GM21717 (cell line): ENCODE data around the gene GIMAP2.
"Not testable (repeated sequence)": the region's sequence is repeated elsewhere in the genome, so short reads cannot be mapped to it uniquely, and the experiment has no call there.

Experiments
- ATAC-seq: cut with Tn5 transposase; IDR thresholded peaks from one replicate; pipeline ENCODE4 v1.9.1; 2021; ENCODE audit warnings: mild to moderate bottlenecking, moderate library complexity; ENCODE audit not compliant: unreplicated experiment

Gene GIMAP2

DNA sequence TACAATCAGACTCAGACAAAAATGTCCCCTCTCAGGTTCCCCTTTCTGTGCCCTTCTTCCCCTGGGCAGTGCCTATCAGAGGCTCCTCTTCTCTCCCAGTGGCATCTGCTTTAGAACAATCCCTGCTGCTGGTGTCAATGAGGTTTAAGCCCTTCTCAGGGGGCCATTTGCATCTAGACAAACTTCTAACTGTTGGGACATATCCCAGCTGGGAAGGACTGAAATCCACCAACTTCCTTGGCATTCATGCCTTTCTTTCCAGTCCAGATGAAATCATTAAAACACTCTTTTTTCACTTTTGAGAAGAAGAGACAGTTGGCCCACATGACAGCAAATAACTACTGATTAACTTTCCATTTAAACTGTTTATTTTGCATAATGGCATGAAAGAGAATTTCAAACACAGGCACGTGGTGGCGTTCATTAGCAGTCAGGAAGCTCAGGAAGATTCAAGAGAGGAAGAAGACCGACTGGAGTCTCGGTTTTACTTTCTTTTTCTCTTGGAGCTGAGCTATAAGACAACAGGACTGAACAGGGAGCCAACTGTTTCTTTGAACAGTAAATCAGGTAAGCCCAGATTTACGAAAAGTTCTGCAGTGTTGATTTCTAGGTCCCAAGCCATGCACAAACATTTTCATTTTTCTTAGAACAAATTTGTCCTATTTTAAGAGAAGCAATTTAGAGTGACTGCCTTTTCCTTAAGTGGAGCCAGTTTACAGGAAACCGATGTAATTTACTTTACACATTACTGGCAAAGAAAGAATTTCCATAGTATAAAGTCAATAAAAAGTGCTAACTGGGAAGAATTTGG lies at the start of gene GIMAP2:
TSS of gene GIMAP2 (plus strand) at position 488 of the 811 bp plus-strand sequence. CDS start 1,354 bp downstream, outside the sequence.
- peak; percentile 98 for ATAC-seq

DNA sequence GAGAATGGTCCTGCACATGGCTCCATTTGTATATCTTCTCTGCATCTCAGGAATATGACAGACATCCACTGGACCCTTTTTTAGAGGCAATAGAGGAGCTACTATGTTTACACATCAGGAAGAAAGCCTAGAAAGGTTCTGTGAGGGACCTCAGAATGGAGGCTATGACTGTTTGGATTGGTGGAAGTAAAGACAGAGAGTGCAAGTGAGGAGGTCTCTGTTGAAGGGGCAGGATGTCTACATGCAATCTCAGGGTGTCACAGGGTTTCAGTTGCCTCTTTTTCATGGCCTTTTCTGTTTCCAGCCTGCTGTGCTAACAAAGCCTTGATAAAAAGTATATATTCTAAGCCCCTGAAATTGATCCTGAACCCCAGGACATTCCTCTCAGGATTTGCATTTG lies 43.7 kb upstream of the GIMAP2 start:
- no peak for ATAC-seq

DNA sequence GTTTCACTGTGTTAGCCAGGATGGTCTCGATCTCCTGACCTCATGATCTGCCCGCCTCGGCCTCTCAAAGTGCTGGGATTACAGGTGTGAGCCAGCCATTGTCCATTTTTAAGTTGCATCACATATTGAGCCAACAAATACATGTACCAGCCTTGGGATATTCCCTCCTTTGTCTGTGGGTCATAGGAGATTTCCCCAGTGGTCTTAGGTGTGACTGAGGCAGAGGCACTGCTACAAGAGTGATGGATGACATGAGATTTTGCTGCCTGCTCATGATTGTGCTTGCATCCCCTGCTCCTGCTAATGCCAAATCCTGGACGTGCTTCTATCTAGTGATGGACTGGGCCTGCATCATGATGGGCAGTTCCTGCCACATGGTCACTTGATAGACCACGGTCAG lies 42.6 kb upstream of the GIMAP2 start:
- ATAC-seq, result no peak

DNA sequence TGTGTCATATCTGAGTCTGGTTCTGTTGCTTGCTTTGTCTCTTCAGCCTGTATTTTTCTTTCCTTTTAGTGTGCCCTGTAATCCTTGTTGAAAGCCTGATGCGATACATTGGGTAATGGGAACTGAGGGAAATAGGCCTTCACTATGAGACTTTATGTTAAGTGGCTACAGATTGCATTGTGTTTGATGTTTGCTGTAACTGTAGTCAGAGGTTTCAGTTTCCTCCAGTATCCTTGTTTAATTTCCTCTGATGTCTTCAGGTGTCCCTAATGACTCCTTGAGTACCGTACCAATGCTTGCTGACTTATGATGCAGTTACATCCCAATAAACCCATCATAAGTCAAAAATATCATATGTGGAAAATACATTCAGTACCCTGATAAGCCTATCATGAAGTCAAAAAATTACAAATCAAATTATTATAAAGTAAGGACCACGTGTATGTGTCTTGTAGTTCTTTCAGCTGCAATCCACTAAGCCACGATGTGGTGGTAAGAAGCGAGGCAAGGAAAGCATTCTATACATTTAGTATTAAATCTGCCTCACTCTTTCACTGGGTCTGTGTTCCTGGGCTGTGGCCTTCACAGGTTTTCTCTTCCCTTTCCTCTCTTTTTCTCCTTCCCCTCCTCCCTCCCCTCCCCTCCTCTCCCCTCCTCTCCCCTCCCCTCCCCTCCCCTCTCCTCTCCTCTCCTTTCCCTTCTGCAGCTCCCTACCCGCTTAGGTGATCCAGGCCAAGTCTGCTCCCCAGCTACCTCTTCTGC lies 40.1 kb upstream of the GIMAP2 start:
- no peak for ATAC-seq

DNA sequence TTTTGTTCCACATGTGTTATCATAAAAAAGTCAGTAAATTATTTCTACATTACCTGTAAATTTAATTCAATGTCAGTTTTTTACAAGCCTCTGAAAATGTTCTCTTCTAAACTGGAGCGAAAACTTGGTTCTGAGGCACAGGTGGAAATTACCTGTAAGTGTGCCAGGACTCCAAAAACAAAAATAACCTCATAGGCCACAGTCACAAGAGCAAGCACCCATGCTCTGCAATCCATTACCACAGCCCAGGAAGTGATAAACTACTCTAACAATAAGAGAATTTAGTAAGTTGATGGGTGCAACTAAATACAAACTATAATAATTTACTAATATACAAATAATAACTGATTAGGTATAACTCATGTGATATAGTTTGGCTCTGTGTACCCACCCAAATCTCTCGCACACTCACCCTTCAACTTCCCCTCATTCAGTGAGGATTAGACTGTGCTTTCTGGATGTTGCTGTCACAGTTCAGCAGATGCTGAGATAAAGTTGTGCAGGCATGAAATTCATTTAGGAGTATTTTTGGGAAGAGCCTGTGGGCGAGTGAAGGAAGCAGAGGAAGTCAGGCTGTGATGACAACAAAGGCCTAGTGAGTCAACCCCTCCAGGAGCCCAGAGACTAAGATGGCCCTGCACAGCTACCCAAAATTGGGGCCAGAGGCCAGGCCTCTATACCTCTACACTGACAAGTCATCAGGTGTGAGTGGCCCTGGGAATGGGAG lies 37.0 kb upstream of the GIMAP2 start:
- ATAC-seq, result no peak

DNA sequence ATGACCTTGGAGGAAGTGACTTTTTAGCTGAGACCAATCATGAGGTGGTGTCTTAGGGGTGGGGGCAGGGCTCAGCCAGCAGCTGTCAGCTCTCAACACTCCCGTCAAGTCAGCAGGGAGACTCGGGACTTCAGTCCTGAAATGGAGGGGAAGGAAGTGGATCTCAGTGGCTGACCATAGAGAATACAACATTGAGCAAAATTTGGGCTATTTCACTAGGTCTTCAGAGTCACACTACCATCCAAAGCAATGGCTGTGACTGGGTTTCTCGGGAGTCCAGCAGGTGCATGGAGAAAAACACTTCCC lies 36.5 kb upstream of the GIMAP2 start:
- ATAC-seq, result no peak

DNA sequence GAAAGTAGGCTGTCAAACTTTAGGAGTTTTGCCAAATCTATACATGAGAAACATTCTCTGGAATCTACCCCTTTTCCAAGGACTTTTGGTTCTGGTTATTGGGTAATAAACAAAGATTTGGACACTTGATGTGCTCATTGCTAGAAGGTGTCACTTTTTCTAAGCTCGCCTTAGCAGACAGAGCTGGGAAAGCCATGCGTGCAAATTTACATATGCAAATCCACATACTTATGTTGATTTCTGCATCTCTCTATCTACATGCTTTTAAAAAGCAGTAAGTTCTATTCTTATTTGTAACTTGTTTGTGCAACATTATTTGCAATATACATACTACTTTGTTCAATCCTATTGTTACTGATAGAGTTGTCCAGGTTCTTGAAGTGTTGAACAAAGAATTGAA lies 30.8 kb upstream of the GIMAP2 start:
- ATAC-seq, result no peak

DNA sequence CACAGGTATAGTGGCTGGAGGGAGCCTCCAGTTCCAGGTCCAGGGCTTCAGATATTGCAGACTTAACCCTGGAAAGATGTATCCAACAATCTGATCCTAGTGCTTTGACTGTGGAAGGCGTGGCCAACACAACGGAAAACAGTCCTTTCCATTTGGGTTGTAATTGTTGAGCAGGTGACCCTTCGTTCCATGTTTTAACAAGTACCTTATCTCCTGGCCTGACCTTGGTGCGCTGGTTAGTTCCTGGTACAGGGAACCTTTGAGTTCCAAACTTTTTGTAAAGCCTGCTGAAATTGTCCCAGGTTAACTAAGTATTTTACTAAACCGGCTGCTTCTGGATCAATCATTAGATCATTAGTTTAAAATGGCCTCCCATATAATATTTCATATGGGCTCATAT lies 29.5 kb upstream of the GIMAP2 start:
- ATAC-seq, result no peak

DNA sequence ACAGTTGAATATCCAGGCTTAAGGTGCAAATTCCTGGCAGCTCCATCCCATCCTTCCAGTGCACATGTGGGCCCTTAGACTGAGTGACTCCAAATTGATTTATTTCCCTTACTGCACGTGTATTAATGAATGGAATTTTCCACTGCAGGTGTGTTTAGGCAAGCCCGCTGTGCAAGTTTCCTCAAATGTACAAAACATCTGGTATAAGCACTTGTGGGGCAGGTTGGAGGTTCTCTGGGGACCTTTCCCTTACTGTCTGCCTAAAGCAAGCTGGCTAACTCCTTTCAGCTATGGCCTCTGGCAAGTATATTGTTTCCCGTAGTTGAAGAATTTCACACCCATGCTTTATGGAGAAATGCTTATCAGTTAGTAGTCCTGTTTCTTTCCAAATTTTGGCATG lies 28.0 kb upstream of the GIMAP2 start:
- no peak for ATAC-seq

DNA sequence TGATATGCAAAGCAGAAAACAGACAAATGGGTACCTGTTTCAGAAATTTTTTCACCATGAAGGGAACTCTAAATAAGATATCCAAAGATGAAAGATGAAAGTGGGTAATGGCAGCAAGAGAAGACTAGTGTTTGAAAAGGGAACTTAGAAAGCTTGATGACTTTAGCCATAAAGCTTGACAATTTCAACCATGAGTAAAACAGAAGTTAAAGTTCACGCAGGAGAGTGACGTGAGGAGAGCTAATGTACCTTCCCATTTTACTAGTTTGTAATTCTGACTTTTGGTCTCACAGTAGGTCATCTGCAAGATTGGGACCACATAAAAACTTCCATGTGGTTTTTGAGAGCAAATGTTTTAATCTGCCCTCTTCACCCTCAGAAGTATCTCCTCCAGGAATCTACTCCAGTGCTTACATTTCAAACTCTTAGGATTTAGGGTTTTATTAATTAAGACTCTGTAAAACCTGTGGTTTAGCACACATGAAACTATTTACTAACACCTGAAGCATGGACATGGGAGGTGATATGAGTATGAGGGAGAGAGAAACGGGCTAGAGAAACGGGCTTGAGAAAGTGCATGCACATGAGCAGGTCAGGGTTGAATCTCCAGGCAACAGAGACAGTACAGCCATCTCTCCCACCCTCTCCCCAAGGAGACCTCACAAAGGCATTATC lies 24.4 kb upstream of the GIMAP2 start:
- no peak for ATAC-seq

DNA sequence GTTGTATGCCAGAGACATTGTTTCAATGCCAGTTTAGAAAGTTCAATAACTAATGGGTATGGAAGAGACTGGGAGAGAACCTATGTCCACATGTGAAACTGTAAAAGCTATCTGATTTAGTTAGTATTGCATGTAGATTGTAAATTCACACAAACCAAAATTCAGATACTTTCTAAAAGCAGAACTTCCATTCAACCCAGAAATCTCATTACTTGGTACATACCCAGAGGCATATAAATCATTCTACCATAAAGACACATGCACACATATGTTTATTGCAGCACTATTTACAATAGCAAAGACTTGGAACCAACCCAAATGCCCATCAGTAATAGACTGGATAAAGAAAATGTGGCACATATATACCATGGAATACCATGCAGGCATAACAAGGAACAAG lies 22.7 kb upstream of the GIMAP2 start:
- not testable (repeated sequence) for ATAC-seq

DNA sequence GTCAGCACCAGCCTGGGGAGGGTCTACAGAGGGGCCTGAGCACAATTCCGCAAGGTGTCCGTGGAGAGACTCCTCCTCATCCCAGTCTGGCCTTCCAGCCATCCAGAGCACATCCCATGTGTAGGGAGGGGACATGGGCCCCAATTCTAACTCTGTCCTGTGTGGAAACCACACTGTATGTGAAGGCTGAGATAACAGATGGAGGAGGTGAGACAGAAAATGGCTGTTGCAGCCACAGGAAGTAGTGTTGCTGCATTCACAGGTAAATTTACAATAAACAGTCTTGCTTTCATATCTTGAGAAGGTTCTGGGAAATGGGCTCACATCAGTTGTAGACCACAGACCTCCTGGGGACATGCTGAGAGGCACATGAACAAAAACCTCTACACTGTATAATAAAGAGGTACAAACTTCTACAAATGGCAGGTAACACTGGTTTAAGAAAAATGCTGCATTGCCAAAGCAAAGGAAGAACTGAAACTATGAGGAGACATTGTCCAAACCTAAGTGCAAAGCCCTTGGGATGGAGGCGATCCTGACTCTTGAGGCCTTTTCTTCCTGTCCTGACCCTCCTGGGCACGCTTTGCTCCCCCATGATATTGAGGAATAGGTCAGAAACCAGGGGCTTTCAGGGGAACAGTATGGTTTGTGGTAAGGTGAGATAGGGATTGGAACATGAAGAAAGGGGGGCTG lies 21.6 kb upstream of the GIMAP2 start:
- peak; percentile 41 for ATAC-seq

DNA sequence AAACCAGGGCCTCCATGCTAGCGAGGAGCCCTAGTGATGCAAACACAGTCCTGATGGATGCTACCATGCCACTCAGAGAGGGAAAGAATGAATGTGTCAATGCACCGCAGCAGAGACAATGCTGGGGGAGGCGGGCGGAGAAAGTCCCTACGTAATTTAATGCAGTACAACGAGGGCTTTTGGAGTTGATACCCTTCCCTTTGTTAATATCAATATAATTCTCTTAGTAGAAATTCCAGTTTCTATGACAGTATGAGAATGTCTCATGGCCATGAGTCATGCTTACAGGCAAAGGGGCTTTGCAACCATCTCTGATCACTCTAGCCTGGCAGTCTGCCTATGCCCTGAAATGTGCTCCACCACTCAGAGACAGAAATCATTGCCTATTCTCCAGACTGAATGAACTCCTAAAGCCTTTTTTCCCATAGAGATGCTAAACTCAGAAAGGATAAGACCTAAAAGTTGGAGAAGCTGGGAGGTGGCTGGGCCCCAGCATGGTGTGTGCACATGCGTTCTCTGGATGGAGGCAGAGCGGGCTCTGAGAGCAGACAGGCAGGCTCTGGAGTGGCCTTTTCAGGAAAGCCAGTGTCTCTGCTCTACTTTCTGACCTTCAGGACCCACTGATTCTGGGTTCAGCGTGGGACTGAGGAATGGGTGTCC lies 20.3 kb upstream of the GIMAP2 start:
- ATAC-seq, result no peak

DNA sequence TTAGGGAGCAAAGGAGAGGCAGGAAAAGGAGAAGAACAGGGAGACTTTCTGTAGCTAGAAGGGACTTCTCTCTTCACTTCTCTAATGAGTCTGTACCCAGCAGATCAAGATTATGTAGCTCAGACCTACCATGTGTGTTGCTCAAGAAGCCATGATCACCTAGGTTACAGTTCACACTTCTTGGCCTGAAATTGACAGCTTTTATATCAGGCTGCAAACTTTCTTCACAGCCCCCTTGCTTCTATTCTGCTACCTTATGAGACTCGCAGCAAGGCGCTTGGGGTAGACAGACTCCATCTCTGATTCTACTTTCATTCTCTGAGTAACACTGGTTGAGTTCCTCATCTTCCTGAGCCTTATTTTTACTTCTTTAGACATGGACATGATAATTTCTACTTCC lies 19.6 kb upstream of the GIMAP2 start:
- ATAC-seq, result no peak

DNA sequence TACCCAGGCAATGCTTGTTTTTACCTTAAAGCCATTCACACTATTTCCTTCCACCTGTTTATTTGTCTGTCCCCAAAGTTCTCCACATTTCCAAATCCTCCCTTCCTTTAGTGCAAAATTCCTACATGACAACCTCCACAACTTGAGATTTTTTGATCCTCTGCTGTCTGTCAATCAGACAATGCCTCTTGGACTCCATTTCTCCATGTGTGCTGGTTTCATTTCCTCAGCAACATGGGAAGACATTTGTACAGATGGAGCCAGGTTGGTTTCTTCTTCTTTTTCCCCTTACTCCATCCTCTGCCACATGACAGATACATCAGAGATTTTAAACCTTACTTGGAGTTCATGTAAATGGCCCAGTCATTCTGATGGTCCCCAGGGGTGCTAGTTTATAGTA lies 19.1 kb upstream of the GIMAP2 start:
- no peak for ATAC-seq

DNA sequence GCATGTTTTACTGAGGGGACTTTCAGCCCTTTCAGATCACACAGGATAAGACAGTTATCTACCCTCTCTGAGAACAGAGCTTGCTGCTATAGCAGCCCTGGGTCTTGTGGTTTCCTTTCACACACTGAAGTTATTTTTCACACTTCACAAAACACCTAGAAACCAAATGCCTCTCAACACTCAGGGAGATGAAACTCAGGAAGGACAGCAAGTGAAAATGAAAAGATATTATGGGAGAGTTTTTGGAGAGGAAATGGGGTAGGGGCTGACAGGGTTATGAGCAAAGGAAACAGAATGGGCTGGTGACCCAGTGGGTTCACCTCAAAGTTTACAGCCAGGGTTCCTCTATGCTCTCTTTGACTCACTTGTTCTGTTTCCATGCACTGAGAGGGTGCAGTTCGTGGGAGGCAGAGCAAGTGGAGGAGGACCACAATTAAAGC lies 17.0 kb upstream of the GIMAP2 start:
- peak; percentile 74 for ATAC-seq

DNA sequence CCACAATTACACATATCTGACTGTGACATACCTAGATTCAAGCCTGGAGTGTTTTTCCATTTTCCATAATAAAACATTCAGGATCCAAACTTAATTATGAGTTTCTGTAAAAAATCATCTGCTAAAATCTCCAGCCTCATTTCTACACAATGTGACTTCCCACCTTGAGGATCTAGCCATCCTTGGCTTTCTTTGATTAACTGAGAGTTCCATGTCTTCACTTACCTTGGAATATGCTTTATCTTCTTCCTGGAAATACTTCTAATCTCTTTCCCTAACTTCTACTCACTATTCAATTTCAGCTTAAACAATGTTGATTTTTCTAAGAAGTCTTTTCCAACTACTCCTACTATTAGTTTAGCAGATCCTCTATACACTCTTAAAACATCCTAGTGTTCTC lies 16.5 kb upstream of the GIMAP2 start:
- no peak for ATAC-seq

DNA sequence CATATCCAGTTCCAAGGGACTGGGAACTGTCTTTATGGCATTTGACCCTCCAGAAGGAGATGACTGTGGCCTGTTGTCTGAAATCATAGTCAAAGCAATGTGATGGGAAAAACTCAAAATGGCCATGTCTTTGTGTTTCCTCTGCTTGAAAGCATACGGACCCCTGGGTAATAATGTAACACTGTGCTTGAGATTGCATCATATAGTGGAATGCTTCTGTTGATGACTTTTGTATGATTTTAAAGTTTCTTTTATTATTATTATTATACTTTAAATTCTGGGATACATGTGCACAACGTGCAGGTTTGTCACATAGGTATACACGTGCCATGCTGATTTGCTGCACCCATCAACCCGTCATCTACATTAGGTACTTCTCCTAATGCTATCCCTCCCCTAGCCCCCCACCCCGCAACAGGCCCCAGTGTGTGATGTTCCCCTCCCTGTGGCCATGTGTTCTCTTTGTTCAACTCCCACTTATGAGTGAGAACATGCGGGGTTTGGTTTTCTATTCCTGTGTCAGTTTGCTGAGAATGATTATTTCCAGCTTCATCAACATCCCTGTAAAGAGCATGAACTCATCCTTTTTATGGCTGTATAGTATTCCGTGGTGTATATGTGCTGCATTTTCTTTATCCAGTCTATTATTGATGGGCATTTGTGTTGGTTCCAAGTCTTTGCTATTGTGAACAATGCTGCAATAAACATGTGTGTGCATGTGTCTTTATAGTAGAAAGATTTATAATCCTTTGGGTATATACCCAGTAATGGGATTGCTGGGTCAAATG lies 13.5 kb upstream of the GIMAP2 start:
- not testable (repeated sequence) for ATAC-seq

DNA sequence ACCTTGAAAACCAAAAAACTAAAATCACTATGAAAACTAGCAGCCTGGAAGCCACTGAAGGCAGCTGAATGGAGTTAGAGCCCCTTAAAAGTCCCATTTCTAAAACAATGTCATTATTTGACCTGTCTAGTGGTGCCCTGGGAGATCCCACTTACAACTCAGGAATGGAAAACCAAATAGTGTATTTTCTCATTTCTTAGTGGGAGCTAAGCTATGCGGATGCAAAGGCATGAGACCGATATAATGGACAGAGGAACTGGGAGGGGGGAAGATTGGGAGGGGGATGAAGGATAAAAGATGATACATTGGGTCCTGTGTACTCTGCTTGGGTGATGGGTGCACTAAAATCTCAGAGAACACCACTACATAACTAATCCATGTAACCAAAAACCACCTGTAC lies 9.8 kb upstream of the GIMAP2 start:
- ATAC-seq, result no peak
